ENCODE data around the gene PTTG2. TPM values are rescaled to one million over a fixed set of nuclear protein-coding genes. Genes with fewer than 3 reads are reported as not detected.

The PTTG2 gene
- total RNA-seq, 1 donor, result not detected

DNA sequence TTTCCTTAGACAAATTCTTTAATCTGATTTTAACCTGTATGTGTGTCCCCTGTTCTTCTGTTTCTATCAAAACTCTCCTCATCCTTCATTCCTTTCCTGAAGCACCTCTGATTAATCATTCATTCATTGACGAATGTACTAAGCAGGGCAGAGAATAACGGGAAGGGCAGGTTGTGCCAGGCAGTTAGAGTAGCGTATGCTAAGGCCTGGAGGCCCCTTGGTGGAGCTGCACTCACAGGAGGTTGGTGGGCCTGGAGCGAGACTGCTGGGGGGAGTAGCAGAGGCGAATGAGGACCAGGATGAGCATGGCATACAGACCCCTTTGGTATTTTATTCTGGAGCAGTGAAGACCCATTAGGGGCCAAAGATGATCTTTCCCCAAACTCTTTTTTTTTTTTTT is 22.5 kb downstream of the PTTG2 start:
- no peak for DNase-seq (ENCODE audit: low read depth in 2 of 3, low spot score in 2 of 3)

DNA sequence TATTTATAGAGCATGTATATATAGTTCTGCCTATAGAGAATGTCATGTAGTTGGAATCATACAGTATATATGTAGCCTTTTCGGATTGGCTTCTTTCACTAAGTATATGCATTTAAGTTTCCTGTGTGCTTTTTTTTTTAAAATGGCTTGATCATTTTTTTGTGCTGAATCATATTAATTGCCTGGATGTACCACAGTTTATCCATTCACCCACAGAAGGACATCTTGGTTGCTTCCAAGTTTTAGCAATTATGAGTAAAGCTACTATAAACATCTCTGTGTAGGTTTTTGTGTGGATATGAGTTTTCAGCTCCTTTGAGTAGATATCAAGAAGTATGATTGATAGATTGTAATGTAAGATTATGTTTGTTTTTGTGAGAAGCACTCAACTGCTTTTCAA is 23.8 kb downstream of the PTTG2 start:
- DNase-seq (ENCODE audit: low read depth in 2 of 3, low spot score in 2 of 3), result no peak

DNA sequence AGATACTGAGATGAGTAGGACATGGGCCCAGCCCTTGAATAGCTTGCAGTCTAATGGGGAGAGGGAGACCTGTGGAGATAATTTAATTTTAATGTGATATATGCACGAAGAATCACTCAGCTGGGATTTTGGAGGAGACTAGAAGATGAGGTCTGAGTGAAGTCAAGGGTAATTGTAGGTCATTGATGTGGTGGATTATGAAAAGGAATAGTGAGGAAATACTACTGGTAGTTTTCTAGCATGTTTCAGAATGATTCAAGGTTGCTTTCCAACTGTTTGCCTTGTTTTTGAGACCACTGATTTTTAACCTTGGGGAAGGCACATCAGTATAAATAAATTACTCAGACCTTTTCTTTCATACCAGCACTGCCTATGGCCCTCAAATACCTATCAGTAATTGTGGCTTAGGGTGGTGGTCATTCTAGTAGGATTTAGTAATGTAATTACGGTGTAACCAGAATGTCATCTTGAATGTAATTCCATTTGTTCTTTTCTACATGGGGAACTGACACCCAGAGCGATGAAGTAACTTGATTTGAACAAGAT is 25.6 kb downstream of the PTTG2 start:
- no peak for DNase-seq (ENCODE audit: low read depth in 2 of 3, low spot score in 2 of 3)

DNA sequence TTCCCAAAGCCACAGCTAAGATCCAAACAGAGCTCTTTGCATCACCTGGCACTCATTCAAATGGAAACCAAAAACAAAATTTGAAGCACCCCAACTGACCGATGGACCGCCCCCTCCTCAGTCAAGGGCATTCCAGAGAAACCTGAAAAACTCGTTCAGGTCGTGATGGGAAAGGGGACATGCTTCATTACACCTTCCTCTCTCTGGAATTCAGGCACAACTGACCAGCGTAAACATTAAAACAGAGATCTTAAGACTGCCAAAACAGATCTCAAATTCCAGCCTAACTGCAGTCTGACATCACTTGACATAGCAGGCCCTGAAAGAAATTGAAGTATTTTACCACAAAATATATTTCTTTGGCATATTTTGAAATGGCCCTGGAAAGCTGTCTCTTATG is 28.5 kb downstream of the PTTG2 start:
- no peak for DNase-seq (ENCODE audit: low read depth in 2 of 3, low spot score in 2 of 3)

DNA sequence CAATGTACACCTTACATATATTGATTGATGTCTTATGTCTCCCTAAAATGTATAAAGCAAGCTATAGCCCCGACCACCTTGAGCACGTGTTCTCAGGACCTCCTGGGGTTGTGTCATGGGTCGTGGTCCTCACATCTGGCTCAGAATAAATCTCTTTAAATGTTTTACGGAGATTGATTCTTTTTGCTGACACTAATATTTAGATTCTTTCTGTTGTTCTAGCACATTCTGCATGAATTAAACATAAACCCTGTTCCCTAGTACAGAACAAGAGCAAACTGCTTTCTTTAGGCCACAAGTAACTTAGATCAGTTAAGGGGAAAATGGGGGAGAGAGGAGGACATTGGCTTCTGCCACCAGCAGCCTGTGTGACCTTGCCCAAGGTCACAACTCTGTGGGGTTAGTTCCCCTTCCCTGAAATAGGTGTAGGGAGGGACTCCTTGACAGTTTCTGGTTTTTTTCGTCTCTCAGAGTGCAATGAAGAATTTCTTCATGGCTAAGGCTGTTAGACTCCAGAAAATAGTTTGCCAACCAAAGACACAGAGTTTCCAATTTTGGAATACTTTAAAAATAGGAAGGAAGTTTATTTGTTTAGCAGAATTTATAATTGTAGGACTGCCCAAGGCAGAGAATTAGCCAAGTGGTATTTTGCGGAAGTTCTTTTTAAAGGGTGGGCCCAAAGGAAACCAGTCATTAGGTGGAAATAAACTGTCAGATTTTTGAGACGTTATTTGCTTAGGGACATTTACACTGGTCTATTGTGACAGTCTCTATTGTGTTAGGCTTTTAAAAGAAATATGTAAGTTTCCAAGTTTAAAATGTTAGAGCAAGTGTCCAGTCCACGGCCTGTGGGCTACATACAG is 29.4 kb downstream of the PTTG2 start:
- DNase-seq (ENCODE audit: low read depth in 2 of 3, low spot score in 2 of 3), result peak in 2 of 3 donors; percentile 56 to 73

DNA sequence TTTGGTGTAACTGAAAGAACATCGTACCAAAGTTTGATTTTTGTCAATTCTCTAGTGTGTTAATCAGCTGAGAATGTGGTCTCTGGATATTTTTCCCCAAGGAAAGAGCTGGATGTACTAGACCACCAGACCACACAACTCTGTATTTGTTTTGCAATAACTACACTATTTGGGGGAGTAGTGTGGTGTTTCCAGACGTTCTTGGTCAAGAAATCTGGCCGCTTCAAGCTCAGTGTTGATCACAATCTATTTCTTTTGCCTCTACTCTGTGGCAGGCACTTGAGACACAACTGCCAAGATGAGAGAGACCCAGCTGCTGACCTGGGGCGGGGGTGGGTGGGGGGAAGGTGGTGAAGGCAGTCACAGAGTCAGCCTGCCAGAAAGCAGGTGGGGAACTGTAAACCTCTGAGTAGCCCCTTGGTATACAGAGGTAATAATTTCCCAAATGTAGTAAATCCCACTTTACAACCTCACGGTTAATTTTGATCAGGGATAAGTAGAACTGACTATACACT is 30.6 kb downstream of the PTTG2 start:
- DNase-seq (ENCODE audit: low read depth in 2 of 3, low spot score in 2 of 3), result no peak

DNA sequence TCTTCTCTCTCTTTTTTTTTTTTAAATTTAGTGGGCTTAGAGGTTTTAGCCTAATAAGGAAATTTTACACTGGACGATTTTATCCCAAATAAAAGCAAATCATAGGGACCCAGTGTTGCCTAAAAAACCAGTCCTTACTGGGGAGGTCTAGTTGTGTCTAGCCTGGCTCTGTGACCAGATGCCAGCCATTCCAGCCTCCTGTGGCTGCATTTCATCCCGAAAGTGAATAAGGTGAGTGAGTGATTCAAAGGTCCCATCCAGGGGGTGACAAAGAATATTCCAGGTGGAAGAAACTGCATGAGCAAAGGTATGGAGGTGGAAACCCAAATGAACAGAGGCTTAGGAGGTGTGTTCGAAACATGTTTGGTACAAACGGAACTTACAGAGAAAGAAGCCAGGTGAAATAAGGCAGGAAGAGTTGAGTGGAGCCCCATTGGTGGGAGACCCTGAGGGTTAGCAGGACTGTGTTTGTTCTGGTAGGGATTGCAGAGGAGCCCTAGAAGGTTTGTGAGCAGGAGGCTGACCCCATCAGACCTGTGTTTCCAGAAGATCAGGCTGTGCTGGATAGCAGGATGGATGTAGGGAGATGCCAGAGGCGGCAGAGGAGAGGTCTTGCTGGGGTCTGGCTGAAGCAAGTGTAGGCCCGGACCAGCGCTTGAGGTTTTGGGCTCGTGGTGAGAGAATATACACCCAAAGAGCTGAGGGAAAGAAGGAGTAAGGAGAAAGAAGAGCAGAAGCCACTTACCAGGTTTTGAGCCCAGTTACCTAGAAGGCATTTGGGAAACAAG is 31.6 kb downstream of the PTTG2 start:
- DNase-seq (ENCODE audit: low read depth in 2 of 3, low spot score in 2 of 3), result no peak

DNA sequence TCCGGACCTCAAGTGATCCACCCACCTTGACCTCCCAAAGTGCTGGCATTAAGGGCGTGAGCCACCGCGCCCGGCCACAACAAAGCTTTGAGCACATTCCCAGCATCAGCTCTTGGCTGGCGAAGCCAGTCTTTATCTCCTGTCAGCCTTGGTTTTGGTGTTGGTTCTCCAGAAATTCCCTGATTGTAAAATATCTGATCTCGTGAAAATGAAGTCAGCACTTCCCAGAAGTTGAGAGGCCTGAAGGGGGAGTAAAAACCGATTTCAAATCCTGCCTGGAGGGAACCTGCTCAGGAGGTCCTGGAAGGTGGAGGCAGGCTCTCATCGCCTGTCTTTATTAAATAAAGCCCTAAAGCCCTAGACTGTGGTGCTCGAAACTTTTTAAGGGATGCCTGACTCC is 33.6 kb downstream of the PTTG2 start:
- DNase-seq (ENCODE audit: low read depth in 2 of 3, low spot score in 2 of 3), result no peak

DNA sequence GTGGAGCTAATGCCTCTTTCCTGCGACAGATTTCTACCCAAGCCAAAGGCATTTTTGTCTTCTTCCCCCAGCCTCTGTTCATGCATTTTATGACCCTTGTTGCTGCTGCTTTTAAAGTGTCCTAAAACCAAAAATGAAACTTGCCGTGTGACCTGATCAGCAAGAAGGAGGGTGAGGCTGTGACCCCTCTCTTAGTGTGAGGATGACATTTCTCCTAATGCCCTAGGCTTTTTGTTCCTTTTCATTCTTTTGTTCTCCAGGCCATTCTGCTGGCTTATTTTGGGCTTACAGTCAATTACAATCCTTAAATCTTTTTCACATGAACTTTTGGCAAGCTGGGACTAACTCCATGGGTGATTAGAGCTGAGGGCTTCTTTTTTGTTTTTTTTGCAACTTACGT is 34.4 kb downstream of the PTTG2 start:
- peak in 1 of 3 donors; percentile 20 for DNase-seq (ENCODE audit: low read depth in 2 of 3, low spot score in 2 of 3)

DNA sequence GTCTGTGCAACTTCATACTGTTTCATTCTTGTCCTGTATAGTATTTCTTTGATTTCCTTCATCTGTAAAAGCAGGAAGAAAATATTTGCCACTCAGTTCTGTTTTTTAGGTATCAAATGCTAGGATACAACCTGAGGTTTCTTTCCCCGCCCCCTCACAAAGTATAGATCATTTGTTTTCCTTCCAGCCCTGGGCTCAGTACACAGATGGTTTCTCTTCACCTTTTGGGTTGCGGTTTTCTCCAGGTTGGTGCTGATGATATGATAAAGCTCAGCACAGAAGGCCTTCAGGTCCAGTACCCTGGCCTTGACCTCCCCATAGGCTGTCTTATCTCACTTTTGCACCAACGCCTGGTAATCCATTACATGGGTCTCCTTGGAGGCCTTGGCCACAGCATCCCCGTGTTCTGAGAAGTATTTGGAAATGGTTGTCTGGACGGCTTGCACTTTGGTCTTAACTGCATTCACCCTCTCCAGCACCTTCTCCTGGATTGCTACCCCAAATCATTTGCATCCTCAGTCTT is 35.2 kb downstream of the PTTG2 start:
- no peak for DNase-seq (ENCODE audit: low read depth in 2 of 3, low spot score in 2 of 3)

DNA sequence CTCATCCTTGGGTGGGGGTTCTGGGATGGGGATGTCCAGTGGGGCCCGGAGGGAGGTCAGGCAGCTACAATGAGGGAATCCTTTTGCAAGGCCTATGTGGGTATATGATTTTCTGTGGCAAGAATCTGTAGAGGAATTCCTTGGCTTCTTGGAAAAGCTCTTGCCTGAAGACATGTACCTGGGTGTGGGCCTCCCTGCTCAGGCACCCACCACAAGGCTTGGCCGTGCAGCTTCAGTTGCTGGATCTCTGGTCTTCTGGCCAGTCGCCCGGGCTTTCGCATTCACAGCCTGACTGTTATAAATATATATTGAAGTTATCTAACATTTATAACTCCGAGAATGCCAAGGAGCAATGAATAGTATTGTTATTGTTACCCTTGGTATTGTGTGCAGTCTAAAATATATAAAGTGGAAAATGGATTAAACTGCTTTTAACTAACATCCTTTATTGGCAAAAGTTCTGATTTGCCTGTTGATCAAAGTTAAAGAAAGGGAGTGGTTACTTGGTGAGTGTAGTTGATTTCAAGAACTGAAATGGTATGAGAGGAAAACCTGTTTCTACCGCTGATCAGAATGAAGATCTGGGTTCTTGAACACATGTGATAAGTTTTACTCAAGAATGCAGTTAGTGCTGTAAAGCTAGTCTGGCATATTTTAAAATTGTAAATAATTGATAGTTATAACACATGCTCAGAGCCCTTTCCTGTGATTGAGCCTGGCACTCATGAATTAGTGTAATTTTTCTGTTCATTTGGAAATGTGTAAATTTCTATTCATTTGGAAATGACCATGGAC is 36.0 kb downstream of the PTTG2 start:
- no peak for DNase-seq (ENCODE audit: low read depth in 2 of 3, low spot score in 2 of 3)

DNA sequence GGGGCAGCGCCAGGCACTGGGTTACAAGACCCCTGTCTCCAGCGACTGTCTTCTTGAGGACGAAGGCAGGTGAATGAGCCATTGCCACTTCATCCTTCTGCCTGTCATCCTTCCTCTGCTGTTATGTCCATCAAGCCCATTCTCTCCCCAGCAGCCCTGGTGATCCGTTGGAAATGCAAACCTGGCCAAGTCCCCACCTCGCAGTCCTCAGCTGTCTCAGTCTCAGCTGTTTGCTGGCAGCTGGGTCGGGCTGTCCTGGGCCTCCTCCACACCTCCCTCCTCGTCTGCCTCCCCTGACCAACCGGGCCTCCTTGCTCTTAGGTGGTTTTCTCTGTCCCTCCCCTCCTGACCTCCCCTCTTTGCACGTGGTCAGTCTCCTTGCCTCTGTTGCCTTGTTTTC is 38.0 kb downstream of the PTTG2 start:
- no peak for DNase-seq (ENCODE audit: low read depth in 2 of 3, low spot score in 2 of 3)

DNA sequence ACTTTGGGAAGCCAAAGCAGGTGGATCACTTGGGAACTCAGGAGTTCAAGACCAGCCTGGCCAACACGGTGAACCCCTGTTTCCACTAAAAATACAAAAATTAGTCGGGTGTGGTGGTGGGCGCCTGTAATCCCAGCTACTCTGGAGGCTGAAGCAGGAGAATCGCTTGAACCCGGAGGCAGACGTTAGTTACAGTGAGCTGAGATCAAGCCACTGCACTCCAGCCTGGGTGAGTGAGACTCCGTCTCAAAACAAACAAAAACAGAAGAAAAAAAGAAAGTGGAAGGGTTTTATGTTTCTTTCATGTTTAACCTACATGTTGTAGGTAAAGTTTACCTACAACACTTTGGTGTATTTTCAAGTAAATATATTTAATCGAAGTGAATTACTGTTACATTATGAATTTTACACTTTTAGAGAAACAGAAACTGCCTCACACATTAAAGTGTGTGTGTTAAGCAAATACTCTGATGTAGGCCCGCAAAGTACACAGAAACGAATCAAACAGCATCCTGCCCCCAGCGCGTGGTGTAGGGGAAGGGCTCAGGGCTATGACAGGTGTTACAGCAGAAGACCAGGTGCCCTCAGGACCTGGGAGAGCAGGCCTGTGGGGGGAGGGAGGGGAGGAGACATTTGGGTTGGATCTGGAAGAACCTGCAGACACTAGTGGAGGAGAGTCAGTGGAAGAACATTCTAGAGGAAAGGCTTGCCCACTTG is 39.0 kb downstream of the PTTG2 start:
- no peak for DNase-seq (ENCODE audit: low read depth in 2 of 3, low spot score in 2 of 3)

DNA sequence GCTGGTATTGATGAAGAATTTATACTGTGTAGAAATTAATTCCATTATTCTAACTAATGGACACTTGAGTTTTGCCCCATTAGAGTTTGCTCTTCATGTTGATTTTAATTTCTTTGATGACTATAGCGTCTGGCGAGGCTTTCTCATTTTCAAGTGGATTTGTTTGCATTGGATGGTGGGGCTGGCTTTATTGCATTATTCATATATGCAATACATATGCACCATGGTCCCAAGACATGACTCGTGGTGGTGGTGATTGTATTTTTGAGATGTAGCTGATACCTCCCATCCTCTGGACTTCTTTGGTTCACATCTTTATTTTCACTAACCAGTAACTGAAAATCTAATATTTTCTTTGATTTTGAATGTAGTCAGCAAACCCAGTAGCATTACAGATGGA is 39.8 kb downstream of the PTTG2 start:
- no peak for DNase-seq (ENCODE audit: low read depth in 2 of 3, low spot score in 2 of 3)

DNA sequence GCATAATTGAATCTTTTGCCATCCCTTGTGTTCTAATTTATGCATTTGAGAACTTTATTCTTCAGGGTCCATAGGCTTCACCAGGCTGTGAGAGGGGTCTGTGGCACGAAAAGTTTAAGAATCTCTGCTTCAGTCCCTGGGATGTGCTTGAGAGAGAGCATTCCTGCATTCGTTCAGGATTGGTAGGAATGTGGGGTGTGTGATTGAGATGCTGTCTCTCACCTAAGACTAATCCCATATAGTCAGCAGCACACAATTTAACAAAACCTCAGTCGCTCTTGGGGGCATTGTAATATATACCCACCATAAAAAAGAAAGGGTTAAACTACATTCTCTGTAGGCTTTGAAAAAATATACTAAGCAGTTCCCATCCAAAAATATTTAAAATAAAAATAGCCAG is 41.7 kb downstream of the PTTG2 start:
- DNase-seq (ENCODE audit: low read depth in 2 of 3, low spot score in 2 of 3), result no peak

DNA sequence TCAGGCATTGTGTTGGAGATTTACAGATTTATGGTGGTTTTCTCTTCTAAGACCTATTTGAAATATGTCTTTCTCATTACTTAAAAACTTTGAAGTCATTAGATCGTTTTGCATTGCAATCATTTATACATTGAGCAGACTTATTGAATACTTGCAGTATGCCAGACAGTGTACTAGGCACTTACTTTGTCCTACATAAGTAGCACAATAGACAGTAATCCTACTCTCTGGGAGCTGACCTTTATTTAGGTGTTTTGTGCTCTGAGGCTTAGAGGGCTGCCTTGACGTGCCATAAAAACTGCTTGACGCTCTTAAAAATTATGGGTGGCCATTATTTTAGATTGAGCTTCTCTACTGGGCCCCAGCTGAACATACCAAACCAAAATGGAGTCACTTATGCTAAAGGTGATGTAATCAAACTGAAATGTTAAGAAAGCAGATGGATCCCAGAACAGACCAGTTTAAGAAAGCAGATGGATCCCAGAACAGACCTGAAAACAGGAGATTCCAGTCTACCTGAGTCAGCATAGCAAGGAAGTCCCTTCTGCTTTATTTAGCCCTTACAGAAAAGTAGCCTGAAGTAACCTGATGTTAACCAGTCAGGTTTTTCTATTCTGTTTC is 42.4 kb downstream of the PTTG2 start:
- no peak for DNase-seq (ENCODE audit: low read depth in 2 of 3, low spot score in 2 of 3)

DNA sequence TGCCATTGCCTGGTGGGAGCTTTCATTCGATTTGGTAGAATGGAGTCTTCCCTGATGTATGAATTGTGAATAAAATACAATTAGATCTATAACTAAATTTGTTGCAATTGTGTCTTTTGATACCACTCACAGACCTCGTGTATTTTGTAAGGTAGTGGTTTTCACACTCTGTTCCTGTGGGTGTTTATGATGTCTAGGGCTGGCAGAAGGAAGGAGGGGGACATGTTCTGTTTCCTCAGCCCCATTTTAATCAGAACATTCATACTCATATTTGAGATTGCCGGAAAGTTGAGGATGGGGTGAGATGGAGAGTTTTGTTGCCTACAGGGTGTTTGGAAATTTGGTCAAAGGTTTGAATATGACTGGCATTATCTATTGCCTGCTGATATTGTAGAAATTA is 42.9 kb downstream of the PTTG2 start:
- DNase-seq (ENCODE audit: low read depth in 2 of 3, low spot score in 2 of 3), result no peak

DNA sequence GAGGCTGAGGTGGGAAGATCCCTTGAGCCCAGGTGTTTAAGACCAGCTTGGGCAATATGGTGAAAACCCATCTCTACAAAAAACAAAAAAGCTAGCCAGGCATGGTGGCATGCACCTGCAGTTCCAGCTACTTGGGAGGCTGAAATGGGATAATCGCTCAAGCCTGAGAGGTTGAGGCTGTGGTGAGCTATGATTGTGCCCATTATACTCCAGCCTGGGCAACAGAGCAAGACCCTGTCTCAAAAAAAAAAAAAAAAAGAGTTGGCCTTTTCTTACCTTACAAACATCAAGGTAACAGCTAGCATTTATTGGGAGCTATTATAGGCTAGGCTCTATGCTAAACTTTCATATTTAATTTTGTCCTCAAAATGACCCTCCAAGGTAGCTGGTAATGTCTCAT is 43.4 kb downstream of the PTTG2 start:
- no peak for DNase-seq (ENCODE audit: low read depth in 2 of 3, low spot score in 2 of 3)

DNA sequence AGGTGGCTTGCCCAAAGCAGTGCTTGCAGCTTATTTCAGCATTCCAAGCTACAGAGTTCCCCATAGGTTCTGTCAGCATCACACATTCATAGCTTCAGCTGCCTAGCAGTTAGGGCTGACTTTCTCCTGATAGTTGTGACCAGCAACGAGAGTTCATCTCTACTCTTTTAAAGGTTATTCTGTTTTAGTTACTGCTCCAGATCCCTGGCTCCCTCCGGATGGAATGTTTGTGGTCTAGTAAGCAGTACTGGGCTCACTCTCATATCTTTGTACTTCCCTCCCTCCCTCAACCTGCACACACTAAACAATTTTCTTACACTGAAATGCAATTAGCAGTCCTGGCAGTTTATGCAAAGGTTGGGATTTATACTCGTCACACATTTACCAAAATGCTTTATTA is 43.9 kb downstream of the PTTG2 start:
- DNase-seq (ENCODE audit: low read depth in 2 of 3, low spot score in 2 of 3), result no peak
